IMR-90 (cell line): ENCODE data around the gene BARX1.

Experiments
- BHLHE40 ChIP-seq: fragments of 150-350 bp; IDR thresholded peaks from 2 replicates; pipeline ENCODE4 v1.6.1; 2016; ENCODE audit warnings: mild to moderate bottlenecking, low read depth, low read length
- FOS ChIP-seq: fragments of 150-350 bp; IDR thresholded peaks from 2 replicates; pipeline ENCODE4 v1.6.1; 2016; ENCODE audit warnings: low read depth, low read length
- MXI1 ChIP-seq: IDR thresholded peaks from 2 replicates; pipeline ENCODE4 v1.6.1; 2012; ENCODE audit warnings: low read depth, mild to moderate bottlenecking, low read length, moderate library complexity, borderline replicate concordance
- POLR2A ChIP-seq: IDR thresholded peaks from 2 replicates; pipeline ENCODE4 v1.6.1; 2012; ENCODE audit warnings: mild to moderate bottlenecking, low read depth, low read length
- RCOR1 ChIP-seq: IDR thresholded peaks from 2 replicates; pipeline ENCODE4 v1.6.1; 2012; ENCODE audit warnings: mild to moderate bottlenecking, low read length, improper control_type of control experiment; ENCODE audit not compliant: insufficient replicate concordance
- SMC3 ChIP-seq: fragments of 150-350 bp; IDR thresholded peaks from 2 replicates; pipeline ENCODE4 v1.6.1; 2016; ENCODE audit warnings: low read depth, mild to moderate bottlenecking, antibody characterized with exemption, low read length, moderate library complexity
- TF ChIP-seq, protein P1 (sequence below): conservative IDR thresholded peaks from 2 replicates; pipeline ENCODE4 v1.5.1; 2012; ENCODE audit warnings: mild to moderate bottlenecking, low read depth, low read length, improper control_type of control experiment
- TF ChIP-seq, protein P2 (sequence below): fragments of 150-350 bp; IDR thresholded peaks from 2 replicates; pipeline ENCODE4 v1.6.1; 2017; ENCODE audit warnings: mild to moderate bottlenecking, antibody characterized with exemption, low read length, low read depth

DNA sequence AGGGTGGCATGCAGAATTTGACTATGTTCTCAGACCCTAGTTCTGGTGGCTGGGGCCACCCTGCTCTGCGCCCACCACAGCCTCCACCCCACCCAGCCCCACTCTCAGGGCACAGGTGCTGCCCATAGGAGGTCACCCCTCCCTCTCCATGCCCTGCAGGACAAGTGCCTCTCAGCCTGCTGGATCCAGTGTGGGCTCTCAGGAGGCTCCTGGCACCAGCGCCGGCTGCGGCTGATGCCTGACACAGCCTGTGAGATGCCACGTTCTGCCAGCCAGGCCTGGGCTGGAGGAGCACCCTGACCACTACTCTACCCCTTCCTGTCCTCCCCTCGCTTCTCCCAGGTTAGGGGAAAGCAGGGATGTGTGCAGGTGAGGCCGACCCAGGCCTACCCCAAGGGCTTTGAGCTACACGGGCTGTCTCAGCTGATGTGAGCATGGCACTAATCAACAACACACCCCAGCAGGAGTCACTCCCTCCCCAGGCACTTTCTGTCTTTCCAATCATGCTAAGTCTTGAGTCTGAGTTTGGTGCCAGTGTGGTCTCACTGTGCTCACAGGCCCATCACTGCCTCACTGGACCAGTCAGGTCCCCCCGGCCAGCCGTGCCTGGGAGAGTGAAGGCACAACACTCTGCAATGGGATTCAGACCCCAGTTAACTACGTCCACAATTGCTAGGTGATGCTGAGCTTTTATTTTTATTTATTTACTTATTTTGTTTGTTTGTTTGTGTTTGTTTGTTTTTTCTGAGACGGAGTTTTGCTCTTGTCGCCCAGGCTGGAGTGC is 12.1 kb upstream of the BARX1 start:
- TF ChIP-seq, protein P1, sequence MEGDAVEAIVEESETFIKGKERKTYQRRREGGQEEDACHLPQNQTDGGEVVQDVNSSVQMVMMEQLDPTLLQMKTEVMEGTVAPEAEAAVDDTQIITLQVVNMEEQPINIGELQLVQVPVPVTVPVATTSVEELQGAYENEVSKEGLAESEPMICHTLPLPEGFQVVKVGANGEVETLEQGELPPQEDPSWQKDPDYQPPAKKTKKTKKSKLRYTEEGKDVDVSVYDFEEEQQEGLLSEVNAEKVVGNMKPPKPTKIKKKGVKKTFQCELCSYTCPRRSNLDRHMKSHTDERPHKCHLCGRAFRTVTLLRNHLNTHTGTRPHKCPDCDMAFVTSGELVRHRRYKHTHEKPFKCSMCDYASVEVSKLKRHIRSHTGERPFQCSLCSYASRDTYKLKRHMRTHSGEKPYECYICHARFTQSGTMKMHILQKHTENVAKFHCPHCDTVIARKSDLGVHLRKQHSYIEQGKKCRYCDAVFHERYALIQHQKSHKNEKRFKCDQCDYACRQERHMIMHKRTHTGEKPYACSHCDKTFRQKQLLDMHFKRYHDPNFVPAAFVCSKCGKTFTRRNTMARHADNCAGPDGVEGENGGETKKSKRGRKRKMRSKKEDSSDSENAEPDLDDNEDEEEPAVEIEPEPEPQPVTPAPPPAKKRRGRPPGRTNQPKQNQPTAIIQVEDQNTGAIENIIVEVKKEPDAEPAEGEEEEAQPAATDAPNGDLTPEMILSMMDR: no peak
- no peak for TF ChIP-seq BHLHE40
- TF ChIP-seq SMC3: no peak
- no peak for TF ChIP-seq POLR2A
- no peak for TF ChIP-seq RCOR1
- no peak for TF ChIP-seq FOS
- no peak for TF ChIP-seq MXI1
- TF ChIP-seq, protein P2, sequence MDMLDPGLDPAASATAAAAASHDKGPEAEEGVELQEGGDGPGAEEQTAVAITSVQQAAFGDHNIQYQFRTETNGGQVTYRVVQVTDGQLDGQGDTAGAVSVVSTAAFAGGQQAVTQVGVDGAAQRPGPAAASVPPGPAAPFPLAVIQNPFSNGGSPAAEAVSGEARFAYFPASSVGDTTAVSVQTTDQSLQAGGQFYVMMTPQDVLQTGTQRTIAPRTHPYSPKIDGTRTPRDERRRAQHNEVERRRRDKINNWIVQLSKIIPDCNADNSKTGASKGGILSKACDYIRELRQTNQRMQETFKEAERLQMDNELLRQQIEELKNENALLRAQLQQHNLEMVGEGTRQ: no peak
